ENCODE data around the gene EGFR.

EGFR gene

DNA sequence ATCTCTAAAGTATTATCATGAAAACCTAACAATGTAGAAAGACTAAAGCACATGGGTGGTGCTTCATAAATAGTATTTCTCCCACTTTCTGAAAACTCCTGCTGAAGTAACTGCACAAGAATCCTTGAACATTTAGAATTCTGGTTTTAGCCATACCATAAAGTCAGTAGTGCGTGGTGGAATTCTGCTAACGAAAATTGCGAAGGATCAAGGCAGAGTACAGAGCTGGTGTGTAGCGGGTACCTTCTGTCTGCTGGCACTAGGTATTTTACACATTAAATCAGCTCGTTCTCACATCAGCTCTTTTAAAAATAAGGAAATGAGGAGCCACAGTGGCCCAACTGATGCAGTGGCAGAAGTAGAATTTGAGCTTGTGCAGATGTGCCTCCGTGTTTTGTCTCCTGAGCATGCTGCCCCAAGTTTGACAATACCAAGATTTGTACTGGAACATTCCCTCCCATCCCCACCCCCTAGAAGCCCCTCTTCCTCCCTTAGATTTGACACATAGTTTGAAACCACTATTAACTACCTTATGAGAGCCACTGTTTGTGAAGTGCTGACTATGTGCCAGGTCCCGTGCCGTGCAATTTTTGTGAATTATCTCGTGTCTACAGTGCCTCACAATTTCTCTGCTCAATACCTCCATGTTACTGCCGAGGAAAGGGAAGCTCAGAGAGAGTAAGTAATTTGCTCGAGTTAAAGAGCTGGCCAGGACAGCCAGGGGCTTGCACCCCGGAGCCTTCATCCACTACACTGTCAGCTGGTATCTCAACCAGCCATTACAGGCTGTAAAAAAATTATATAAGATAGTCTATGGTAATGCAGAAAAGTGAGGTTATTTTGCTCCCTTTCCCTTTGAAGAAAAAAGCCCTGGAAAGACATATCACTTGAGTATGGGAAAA is 66.9 kb downstream of the EGFR start:
- Histone ChIP-seq H3K4me3 (ENCODE audit: low read depth, low read length) (no peak overlapping the region), H3K27me3 (ENCODE audit: control insufficient read depth, insufficient read depth, low read length) (no peaks in the 10 kb centered on the region), H3K36me3 (ENCODE audit: control insufficient read depth, insufficient read depth, low read length) (no peaks in the 10 kb centered on the region), H3K9me3 (ENCODE audit: control insufficient read depth, insufficient read depth, low read length) (no peaks in the 10 kb centered on the region), H3K4me1 (ENCODE audit: control insufficient read depth, insufficient read depth, low read length) (no peaks in the 10 kb centered on the region), H3K9ac (ENCODE audit: low read depth, low read length) (no peak overlapping the region), H3K27ac (ENCODE audit: low read depth, low read length) (no peak overlapping the region)

DNA sequence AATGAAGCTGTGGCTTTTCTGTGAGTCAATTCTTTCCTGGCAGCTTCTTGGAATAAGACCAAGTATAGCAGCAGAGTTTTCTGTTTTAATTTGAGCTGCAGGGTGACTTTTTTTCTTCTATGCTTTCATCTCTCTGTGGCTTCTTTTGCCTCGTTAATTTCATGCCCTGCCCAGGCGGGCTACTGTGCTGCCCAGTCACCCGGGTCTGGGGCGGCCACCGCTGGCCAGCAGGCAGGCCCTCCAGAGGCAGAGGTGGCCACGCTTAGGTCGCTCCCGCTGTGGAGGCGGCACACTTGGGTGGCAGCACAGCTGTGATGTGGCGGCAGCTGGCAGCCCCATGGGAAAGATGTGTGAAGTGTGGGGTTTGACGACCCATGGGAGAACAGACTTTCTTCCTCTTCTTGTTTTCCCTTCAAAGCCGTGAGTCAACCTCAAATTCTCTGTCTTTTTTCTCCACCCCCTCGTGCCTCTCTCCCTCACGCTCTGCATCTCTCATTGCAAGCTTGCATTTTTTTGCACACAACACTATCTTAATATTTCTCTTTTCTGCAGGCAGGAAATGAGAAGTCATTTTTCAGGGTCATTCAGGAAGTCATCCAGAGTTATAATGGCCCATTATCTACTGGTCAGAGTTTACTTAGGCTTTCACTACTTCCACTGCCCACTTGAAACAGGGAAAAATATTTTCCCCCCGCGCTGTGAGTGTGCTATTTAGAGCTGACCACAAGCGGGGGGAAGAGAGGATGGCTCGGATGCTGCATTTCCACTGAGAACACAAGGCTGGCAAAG is 67.8 kb downstream of the EGFR start:
- H3K27me3 ChIP-seq (ENCODE audit: control insufficient read depth, insufficient read depth, low read length), result no peaks in the 10 kb centered on the region
- H3K27ac ChIP-seq (ENCODE audit: low read depth, low read length), result no peak overlapping the region
- H3K9me3 ChIP-seq (ENCODE audit: control insufficient read depth, insufficient read depth, low read length), result no peaks in the 10 kb centered on the region
- H3K4me3 ChIP-seq (ENCODE audit: low read depth, low read length), result no peak overlapping the region
- H3K9ac ChIP-seq (ENCODE audit: low read depth, low read length), result no peak overlapping the region
- H3K36me3 ChIP-seq (ENCODE audit: control insufficient read depth, insufficient read depth, low read length), result no peaks in the 10 kb centered on the region
- no peaks in the 10 kb centered on the region for H3K4me1 ChIP-seq (ENCODE audit: control insufficient read depth, insufficient read depth, low read length)

DNA sequence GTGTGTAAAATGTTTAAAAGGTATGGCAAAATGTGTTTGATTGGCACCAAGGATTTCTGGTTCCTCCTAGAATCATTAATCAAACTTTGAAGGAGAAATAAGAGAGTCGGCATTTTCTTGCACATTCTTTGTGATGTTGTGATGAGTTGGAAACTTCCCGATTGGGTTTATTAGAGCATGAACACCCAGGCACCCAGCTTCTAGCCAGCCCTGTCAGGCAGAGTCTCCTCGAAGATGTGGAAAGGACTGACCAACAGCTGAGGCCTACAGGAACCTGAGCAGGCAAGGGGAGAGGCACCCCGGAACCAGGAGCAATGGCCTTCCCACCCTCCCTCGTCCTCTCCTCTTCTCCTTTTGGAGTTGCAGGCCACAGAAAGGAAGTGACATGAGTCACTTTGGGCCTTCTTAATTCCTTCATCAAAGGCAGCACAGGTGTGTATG is 68.7 kb downstream of the EGFR start:
- Histone ChIP-seq H3K4me1 (ENCODE audit: control insufficient read depth, insufficient read depth, low read length) (no peaks in the 10 kb centered on the region), H3K9ac (ENCODE audit: low read depth, low read length) (no peak overlapping the region), H3K27me3 (ENCODE audit: control insufficient read depth, insufficient read depth, low read length) (no peaks in the 10 kb centered on the region), H3K4me3 (ENCODE audit: low read depth, low read length) (no peak overlapping the region), H3K36me3 (ENCODE audit: control insufficient read depth, insufficient read depth, low read length) (no peaks in the 10 kb centered on the region), H3K9me3 (ENCODE audit: control insufficient read depth, insufficient read depth, low read length) (no peaks in the 10 kb centered on the region), H3K27ac (ENCODE audit: low read depth, low read length) (no peak overlapping the region)

DNA sequence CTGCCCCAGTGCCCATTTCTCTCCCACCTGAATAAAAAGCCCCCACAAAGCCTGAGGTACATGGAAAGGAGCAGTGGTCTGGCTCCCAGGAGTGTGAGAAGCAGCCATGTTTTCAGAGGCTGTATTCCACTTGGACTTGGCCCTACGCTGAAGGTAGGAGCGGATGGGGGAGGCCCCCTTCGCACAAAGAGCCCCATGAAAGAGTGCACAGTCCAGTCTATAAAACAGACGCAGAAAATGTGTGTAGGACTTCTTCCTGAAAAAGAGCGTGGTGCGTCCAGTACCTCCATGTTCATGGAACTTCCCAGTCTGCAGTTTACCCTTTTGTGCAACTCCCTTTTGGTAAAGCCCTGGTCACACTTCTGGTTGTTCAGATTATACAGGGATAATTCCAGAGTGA is 69.3 kb downstream of the EGFR start:
- Histone ChIP-seq H3K4me1 (ENCODE audit: control insufficient read depth, insufficient read depth, low read length) (no peaks in the 10 kb centered on the region), H3K9me3 (ENCODE audit: control insufficient read depth, insufficient read depth, low read length) (no peaks in the 10 kb centered on the region), H3K27me3 (ENCODE audit: control insufficient read depth, insufficient read depth, low read length) (no peaks in the 10 kb centered on the region), H3K36me3 (ENCODE audit: control insufficient read depth, insufficient read depth, low read length) (no peaks in the 10 kb centered on the region), H3K9ac (ENCODE audit: low read depth, low read length) (no peak overlapping the region), H3K4me3 (ENCODE audit: low read depth, low read length) (no peak overlapping the region), H3K27ac (ENCODE audit: low read depth, low read length) (no peak overlapping the region)

DNA sequence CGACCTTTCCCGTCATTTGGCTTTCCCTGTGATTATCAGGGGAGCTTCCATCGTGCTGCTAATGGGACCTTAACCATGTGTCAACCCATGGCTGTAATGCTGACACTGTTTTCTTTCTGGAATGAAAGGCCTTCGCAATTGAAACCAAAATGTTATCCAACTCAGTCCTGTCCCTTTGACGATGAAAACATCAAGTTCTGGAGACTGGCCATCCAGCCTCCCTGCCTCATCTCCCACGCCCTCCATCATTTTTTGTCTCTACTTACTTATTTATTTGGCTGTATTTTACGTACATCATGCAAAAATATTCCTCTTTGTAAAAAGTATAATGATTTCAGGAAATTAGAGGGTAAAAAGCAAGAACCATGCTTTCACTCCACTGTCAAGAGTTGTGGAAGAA is 69.8 kb downstream of the EGFR start:
- Histone ChIP-seq H3K9me3 (ENCODE audit: control insufficient read depth, insufficient read depth, low read length) (no peaks in the 10 kb centered on the region), H3K27me3 (ENCODE audit: control insufficient read depth, insufficient read depth, low read length) (no peaks in the 10 kb centered on the region), H3K4me1 (ENCODE audit: control insufficient read depth, insufficient read depth, low read length) (no peaks in the 10 kb centered on the region), H3K4me3 (ENCODE audit: low read depth, low read length) (no peak overlapping the region), H3K9ac (ENCODE audit: low read depth, low read length) (no peak overlapping the region), H3K27ac (ENCODE audit: low read depth, low read length) (no peak overlapping the region), H3K36me3 (ENCODE audit: control insufficient read depth, insufficient read depth, low read length) (no peaks in the 10 kb centered on the region)

DNA sequence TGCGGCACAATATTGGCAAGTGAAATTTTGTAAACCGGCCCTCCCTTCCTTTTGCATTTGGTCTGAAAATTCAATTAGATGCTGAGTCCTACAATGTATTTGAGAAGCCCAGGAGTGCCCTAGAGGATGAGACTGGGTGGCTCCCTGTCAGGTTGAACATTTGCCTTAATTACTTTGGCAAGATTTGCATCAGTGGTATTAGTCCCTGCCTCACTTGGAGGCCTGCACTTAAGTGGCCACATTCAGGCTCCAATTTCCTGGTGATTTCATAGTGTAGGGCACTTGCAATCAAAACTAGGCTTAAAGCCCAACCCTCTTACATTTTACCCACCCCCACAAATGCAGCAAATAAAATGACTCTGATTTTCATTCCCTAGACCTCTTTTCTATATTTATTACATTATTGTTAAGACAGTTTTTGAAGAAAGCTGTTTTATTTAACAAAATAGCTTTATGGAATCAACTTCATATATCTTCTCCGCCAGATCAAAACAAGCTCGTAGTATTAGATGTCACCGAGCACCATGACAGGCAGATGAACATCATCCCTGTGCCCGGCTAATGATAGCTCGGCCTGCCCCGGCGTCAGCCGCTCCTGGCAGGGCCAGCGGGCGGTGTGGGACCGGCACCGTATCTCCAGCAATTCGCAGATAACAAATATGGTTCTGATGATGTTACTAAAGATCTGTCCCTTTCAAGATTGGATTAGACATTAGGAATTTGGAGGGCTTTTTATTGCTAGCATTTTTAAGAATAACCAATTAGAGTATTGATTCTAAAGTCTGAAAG is 73.6 kb downstream of the EGFR start:
- Histone ChIP-seq H3K4me1 (ENCODE audit: control insufficient read depth, insufficient read depth, low read length) (no peaks in the 10 kb centered on the region), H3K36me3 (ENCODE audit: control insufficient read depth, insufficient read depth, low read length) (no peaks in the 10 kb centered on the region), H3K27ac (ENCODE audit: low read depth, low read length) (no peak overlapping the region), H3K9me3 (ENCODE audit: control insufficient read depth, insufficient read depth, low read length) (no peaks in the 10 kb centered on the region), H3K27me3 (ENCODE audit: control insufficient read depth, insufficient read depth, low read length) (no peaks in the 10 kb centered on the region), H3K4me3 (ENCODE audit: low read depth, low read length) (no peak overlapping the region), H3K9ac (ENCODE audit: low read depth, low read length) (no peak overlapping the region)

DNA sequence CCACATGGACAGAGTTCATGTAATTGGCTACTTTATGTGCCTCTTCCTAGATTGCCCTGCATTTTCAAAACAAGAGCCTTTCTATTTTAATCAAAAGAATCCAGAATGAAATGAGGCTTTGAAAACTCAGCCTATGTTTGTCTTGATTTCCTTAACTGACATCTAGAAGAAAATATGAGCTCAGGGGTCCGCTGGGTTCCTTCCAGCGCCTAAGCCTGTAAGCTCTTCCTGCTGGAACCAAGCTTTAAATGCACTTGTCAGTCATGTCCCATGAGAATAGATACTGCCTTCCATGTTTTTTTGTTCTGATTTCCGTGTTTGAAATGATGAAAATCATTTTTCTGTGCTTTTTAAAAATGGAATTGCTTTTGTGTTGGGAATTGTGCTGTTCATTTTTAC is 74.2 kb downstream of the EGFR start:
- H3K27ac ChIP-seq (ENCODE audit: low read depth, low read length), result no peak overlapping the region
- H3K36me3 ChIP-seq (ENCODE audit: control insufficient read depth, insufficient read depth, low read length), result no peaks in the 10 kb centered on the region
- no peaks in the 10 kb centered on the region for H3K27me3 ChIP-seq (ENCODE audit: control insufficient read depth, insufficient read depth, low read length)
- H3K9me3 ChIP-seq (ENCODE audit: control insufficient read depth, insufficient read depth, low read length), result no peaks in the 10 kb centered on the region
- no peak overlapping the region for H3K9ac ChIP-seq (ENCODE audit: low read depth, low read length)
- no peak overlapping the region for H3K4me3 ChIP-seq (ENCODE audit: low read depth, low read length)
- H3K4me1 ChIP-seq (ENCODE audit: control insufficient read depth, insufficient read depth, low read length), result peaks cover 2% of the 10 kb centered on the region; the same call in 1 of the 2 replicates

DNA sequence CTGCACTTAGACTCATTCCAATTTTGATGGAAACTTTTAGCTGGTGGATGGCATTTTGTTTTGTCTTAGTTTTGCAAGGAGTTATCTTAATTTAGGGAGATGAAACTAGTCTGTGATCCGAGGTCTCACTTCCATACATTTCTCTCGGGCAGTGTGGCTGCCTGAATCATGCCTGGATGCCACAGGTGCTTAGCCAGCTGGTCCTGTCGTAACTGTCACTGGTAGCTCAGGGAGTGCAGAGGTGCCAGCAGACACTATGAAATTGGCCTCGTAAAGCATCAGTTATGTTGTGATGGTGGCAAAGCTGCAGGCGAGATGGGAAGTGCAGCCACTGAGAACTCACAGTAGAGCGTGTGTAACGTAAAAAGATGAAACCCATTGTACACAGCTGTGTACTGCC is 74.9 kb downstream of the EGFR start:
- H3K27me3 ChIP-seq (ENCODE audit: control insufficient read depth, insufficient read depth, low read length), result no peaks in the 10 kb centered on the region
- no peaks in the 10 kb centered on the region for H3K36me3 ChIP-seq (ENCODE audit: control insufficient read depth, insufficient read depth, low read length)
- no peaks in the 10 kb centered on the region for H3K9me3 ChIP-seq (ENCODE audit: control insufficient read depth, insufficient read depth, low read length)
- H3K4me1 ChIP-seq (ENCODE audit: control insufficient read depth, insufficient read depth, low read length), result peaks cover 6% of the 10 kb centered on the region; the same call in 1 of the 2 replicates
- H3K9ac ChIP-seq (ENCODE audit: low read depth, low read length), result no peak overlapping the region
- H3K4me3 ChIP-seq (ENCODE audit: low read depth, low read length), result no peak overlapping the region
- no peak overlapping the region for H3K27ac ChIP-seq (ENCODE audit: low read depth, low read length)

DNA sequence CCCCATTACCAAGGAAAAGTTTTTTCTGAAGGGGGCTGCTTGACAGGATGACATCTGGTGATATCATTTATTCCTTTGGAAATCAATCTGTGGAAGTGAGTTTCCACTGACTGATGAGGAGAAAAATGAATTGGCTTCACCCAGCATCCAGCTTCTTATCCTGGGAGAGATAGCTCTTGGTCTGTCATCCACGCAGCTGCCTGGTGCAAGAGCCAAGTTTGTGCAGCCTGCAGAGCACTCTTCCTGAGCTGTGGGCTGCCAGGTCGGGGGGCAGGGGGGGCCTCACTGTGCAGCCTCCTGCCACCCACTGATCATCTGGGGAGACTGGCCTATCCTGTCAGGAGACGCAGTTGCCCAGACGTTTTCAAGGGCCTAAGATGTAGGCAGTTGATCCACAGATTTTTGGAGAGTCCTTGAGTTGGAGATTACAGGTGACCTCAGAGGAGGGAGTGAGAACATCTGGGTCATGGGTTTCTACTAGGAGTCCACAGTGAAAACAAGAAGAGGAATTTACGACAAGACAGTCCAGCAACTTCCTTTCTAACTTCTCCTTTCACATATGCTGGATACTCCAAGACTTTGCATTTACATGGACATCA is 75.4 kb downstream of the EGFR start:
- Histone ChIP-seq H3K9me3 (ENCODE audit: control insufficient read depth, insufficient read depth, low read length) (no peaks in the 10 kb centered on the region), H3K4me3 (ENCODE audit: low read depth, low read length) (no peak overlapping the region), H3K27me3 (ENCODE audit: control insufficient read depth, insufficient read depth, low read length) (no peaks in the 10 kb centered on the region), H3K36me3 (ENCODE audit: control insufficient read depth, insufficient read depth, low read length) (no peaks in the 10 kb centered on the region), H3K4me1 (ENCODE audit: control insufficient read depth, insufficient read depth, low read length) (peaks cover 11% of the 10 kb centered on the region), H3K9ac (ENCODE audit: low read depth, low read length) (no peak overlapping the region), H3K27ac (ENCODE audit: low read depth, low read length) (no peak overlapping the region)

DNA sequence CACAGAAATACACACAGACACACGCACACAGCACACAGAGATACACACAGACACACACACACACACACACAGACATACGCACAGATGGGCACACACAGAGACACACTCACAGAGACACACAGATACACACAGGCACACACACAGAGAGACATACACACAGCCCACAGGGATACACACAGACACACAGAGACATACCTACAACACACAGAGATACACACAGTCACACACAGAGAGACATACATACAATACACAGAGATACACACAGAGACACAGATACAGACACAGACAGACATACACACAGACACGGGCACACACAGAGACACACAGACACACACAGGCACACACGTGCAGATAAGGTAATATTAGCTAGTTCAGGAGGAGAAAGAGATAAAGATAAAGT is 76.9 kb downstream of the EGFR start:
- H3K4me3 ChIP-seq (ENCODE audit: low read depth, low read length), result no peak overlapping the region
- H3K9ac ChIP-seq (ENCODE audit: low read depth, low read length), result no peak overlapping the region
- no peaks in the 10 kb centered on the region for H3K9me3 ChIP-seq (ENCODE audit: control insufficient read depth, insufficient read depth, low read length)
- H3K4me1 ChIP-seq (ENCODE audit: control insufficient read depth, insufficient read depth, low read length), result peaks cover 15% of the 10 kb centered on the region
- no peaks in the 10 kb centered on the region for H3K27me3 ChIP-seq (ENCODE audit: control insufficient read depth, insufficient read depth, low read length)
- no peak overlapping the region for H3K27ac ChIP-seq (ENCODE audit: low read depth, low read length)
- H3K36me3 ChIP-seq (ENCODE audit: control insufficient read depth, insufficient read depth, low read length), result no peaks in the 10 kb centered on the region
